ENCODE measurements around the gene AGTR1. TPM values are rescaled to one million over a fixed set of nuclear protein-coding genes. Genes with fewer than 3 reads are reported as not detected.

AGTR1 gene
- polyA plus RNA-seq, 2 of the 4 experiments (the other 2 are of a cell fraction), result 0.92 to 3.1 TPM

- TF ChIP-seq CEBPB (IDR thresholded peaks at IDR 0.05) (no peak), ELK1 (IDR thresholded peaks at IDR 0.05; ENCODE audit: low read depth, low read length) (no peak), MAZ (IDR thresholded peaks at IDR 0.05; ENCODE audit: borderline replicate concordance, low read depth, low read length) (no peak), TFCP2L1 (CRISPR knock-in tag; IDR thresholded peaks at IDR 0.05) (no peak), KDM5A (IDR thresholded peaks at IDR 0.05) (no peak), EP300 (IDR thresholded peaks at IDR 0.05) (no peak), MAFK (IDR thresholded peaks at IDR 0.05; ENCODE audit: partially characterized antibody) (no peak), POLR2A (IDR thresholded peaks at IDR 0.05; ENCODE audit: low read length) (no peak), RAD21 (conservative IDR thresholded peaks at IDR 0.05 in 1 of 2, IDR thresholded peaks at IDR 0.05 in 1 of 2) (no peak), HEYL (CRISPR knock-in tag; IDR thresholded peaks at IDR 0.05) (no peak)
These were observed 43.5 kb downstream of the AGTR1 start (continued) for GRCh38 chr3:148741219-148741618.

GRCh38 chr3:148742118-148742517 lies 44.4 kb downstream of the AGTR1 start:
- no peak overlapping the region for H3K27ac ChIP-seq
- no peak for DNase-seq (ENCODE audit: low read depth in 1 of 2, low spot score in 1 of 2)
- no peak for TF ChIP-seq BHLHE40 (IDR thresholded peaks at IDR 0.05; ENCODE audit: low read depth, low read length)
- TF ChIP-seq RARB (CRISPR knock-in tag; IDR thresholded peaks at IDR 0.05), result no peak
- no peak for TF ChIP-seq HES2 (IDR thresholded peaks at IDR 0.05)
- no peak for TF ChIP-seq SMC3 (IDR thresholded peaks at IDR 0.05)
- no peak for TF ChIP-seq MAZ (IDR thresholded peaks at IDR 0.05; ENCODE audit: borderline replicate concordance, low read depth, low read length)
- no peak for TF ChIP-seq JUN (IDR thresholded peaks at IDR 0.05)
- TF ChIP-seq NPAS2 (CRISPR knock-in tag; IDR thresholded peaks at IDR 0.05; ENCODE audit: borderline replicate concordance), result no peak
- TF ChIP-seq MYC (IDR thresholded peaks at IDR 0.05; ENCODE audit: borderline replicate concordance, low read length), result no peak
- TF ChIP-seq EHMT2 (IDR thresholded peaks at IDR 0.05; ENCODE audit: low read depth), result no peak
- TF ChIP-seq KDM1A (IDR thresholded peaks at IDR 0.05; ENCODE audit: low read depth), result no peak
- FAIRE-seq, result no peak
- CTCF ChIA-PET, result interaction anchor here (1.0 to 1.3 kb wide), 2 partner anchors 15 to 362 kb away, joined by 3 to 6 read pairs; no protein-coding TSS in a partner anchor
- H3K4me2 ChIP-seq, result no peak overlapping the region
- peaks cover 8% of the 10 kb centered on the region for H3K4me1 ChIP-seq
- H3K9me3 ChIP-seq, result no peaks in the 10 kb centered on the region
- POLR2A ChIA-PET, result no interaction called here
- 66% methylated on average over 6 of the region's 6 CpGs for WGBS (ENCODE audit: missing lambda C conversion rate)
- no peak for ATAC-seq
- H3K4me3 ChIP-seq, result no peak overlapping the region

- ATAC-seq, result no peak
- whole genome bisulfite sequencing (ENCODE audit: missing lambda C conversion rate), result 77% methylated on average over 5 of the region's 5 CpGs
- POLR2A ChIA-PET, result no interaction called here
These were observed 48.4 kb downstream of the AGTR1 start for GRCh38 chr3:148746053-148746452.

GRCh38 chr3:148748283-148748682 lies 50.6 kb downstream of the AGTR1 start:
- POLR2A ChIA-PET, result no interaction called here
- WGBS (ENCODE audit: missing lambda C conversion rate), result 0% methylated on average over 3 of the region's 3 CpGs
- TF ChIP-seq CEBPB (IDR thresholded peaks at IDR 0.05) (no peak), USF2 (IDR thresholded peaks at IDR 0.05) (no peak), BCL3 (IDR thresholded peaks at IDR 0.05) (no peak), BHLHE40 (IDR thresholded peaks at IDR 0.05; ENCODE audit: low read depth, low read length) (no peak), KDM5A (IDR thresholded peaks at IDR 0.05) (no peak)
- Histone ChIP-seq H3K9me3 (no peaks in the 10 kb centered on the region), H3K4me1 (no peaks in the 10 kb centered on the region; the same call in 2 of the 3 replicates), H3K27ac (no peak overlapping the region), H3K4me3 (no peak overlapping the region), H3K4me2 (no peak overlapping the region)
- DNase-seq (ENCODE audit: low read depth in 1 of 2, low spot score in 1 of 2), result no peak
- CTCF ChIA-PET, result interaction anchor here (1.0 kb wide), 1 partner anchor 210 kb away, joined by 3 read pairs; no protein-coding TSS in a partner anchor
- no peak for FAIRE-seq
- no peak for ATAC-seq

More at GRCh38 chr3:148746053-148746452, 48.4 kb downstream of the AGTR1 start:
- H3K4me3 ChIP-seq, result no peak overlapping the region
- FAIRE-seq, result no peak
- TF ChIP-seq NFE2L2 (conservative IDR thresholded peaks at IDR 0.05; ENCODE audit: low read length), result no peak
- TF ChIP-seq MAFK (IDR thresholded peaks at IDR 0.05; ENCODE audit: partially characterized antibody), result no peak
- no peaks in the 10 kb centered on the region for H3K9me3 ChIP-seq
- CTCF ChIA-PET, result no interaction called here
- H3K4me2 ChIP-seq, result no peak overlapping the region
- H3K4me1 ChIP-seq, result no peaks in the 10 kb centered on the region
- H3K27ac ChIP-seq, result no peak overlapping the region
- DNase-seq (ENCODE audit: low read depth in 1 of 2, low spot score in 1 of 2), result no peak
